Anterior cingulate cortex (tissue), 58 donors: ENCODE data around the gene RUVBL2.
"Not testable (repeated sequence)": the region's sequence is repeated elsewhere in the genome, so short reads cannot be mapped to it uniquely, and the experiment has no call there.

Experiments used
- DNase-seq, 58 donors: peaks; one replicate each; lab custom pipeline; 2025; lab: John Stamatoyannopoulos, UW

The RUVBL2 gene

DNA sequence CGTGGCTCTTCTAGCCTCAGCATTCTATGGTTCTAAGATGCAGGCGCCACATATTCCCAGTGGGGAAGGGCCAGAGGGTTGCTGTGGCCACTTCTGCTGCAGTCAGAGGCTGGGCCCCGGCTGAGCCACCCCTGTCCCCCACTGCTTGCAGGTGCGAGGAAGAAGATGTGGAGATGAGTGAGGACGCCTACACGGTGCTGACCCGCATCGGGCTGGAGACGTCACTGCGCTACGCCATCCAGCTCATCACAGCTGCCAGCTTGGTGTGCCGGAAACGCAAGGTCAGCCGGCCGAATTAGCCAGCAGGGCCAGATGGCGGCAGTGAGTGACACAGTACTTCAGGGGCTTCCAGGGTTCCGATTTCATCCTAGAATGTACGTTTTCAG lies 21.2 kb downstream of the RUVBL2 start:
- DNase-seq, result no peak

- no peak for DNase-seq
These were observed 22.6 kb downstream of the RUVBL2 start for GRCh38 chr19:49016067-49016839.

DNA sequence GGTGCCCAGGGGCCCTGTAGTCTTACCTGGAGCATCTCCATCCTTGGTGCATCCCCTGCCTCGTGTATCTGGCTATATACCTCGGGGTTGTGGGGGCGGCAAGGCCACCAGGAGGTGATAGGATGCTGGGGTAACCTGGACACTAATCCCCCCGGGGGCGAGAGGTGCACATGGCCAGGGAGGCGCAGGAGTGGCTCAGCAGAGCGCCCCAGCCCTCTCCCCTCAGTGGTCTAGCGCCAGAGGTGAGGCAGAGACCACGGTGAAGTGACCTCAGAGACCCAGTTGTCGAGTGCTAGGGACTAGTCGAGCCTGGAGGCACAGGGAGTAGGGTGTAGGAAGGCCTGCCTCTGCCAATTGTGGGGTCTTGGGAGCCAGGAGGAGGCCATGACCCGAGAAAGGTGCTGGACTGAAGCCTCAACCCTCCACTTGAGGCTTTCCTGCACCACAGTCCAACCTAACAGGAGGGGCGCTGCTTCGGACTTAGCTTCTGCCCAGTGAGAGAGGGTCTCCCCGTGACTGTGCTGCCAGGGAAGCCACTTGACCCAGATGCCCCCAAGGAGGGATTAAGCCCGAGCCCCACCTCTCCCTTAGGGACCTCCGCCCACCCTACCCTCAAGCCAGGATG lies 23.5 kb downstream of the RUVBL2 start, which contains the start of gene LHB:
TSS of gene LHB (minus strand) at position 51 of the 625 bp plus-strand sequence. CDS start at position 41, 10 bp downstream.
- no peak for DNase-seq

DNA sequence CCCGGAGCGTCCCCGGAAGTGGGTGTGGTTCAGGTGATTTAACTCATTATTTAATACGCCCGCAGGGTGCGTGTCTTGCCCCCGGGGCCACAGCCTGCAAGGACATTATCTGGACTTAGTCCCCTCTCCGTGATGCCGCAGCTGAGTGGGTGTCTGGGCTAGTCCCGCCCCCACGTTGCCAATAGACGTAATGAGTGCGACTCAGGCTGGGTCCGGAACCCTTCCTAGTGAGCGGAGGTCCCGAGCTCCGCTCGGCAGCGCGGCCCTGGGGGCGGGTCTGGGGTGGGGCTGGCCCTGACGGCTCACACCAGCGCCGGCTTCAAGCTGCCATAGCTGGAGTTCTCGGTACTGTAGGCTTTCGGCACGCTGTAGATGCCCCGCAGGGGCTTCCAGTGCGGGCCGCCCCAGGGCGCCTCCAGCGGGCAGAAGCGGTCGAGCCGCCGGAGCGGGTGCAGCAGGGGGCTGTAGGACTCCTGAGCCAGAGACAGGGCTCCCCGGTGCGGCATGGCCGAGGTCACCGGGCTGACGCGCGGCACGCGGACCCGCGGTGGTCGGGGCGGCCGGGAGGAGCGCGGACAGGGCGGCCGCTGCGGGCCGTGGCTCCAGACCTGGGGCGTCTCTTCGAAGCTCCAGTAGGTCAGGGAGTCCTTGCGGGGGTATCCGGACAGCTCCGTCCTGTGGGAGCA lies 24.1 kb downstream of the RUVBL2 start:
- peak in 4 of 58 donors; percentile 1 to 32 (median 17) for DNase-seq

- DNase-seq, result peak in 1 of 58 donors; percentile 5
These were observed 24.9 kb downstream of the RUVBL2 start for GRCh38 chr19:49018388-49019241.

GRCh38 chr19:49019242-49019932 lies 25.7 kb downstream of the RUVBL2 start:
- DNase-seq, result peak in 7 of 58 donors; percentile 1 to 9 (median 5)

GRCh38 chr19:49020342-49020741 lies 26.7 kb downstream of the RUVBL2 start:
- no peak for DNase-seq

GRCh38 chr19:49020931-49021895 lies 27.5 kb downstream of the RUVBL2 start:
- DNase-seq, result no peak

DNA sequence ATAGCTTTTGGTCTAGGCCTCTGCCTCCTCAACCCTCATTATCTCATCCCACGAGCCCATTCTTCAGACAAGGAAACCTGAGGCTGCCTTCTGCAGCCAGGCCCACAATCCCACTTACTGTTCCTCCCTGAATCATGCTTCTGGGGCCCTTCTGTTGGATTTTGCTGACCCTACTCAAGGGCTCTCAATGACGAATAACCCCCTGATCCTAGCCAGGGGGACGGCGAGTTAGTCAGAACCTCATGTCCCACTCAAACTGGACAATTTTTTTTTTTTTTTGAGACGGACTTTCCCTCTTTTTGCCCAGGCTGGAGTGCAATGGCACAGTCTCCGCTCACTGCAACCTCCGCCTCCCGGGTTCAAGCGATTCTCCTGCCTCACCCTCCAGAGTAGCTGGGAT lies 28.4 kb downstream of the RUVBL2 start:
- DNase-seq, result no peak

DNA sequence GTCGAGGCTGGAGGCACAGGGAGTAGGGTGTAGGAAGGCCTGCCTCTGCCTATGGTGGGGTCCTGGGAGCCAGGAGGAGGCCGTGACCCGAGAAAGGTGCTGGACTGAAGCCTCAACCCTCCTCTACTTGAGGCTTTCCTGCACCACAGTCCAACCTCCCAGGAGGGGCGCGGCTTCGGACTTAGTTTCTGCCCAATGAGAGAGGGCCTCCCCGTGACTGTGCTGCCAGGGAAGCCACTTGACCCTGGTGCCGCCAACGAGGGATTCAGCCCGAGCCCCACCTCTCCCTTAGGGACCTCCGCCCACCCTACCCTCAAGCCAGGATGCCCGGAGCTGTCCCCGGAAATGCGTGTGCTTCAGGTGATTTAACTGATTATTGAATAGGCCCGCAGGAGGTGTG lies 30.5 kb downstream of the RUVBL2 start, which contains the start of gene CGB3:
TSS of gene CGB3 (minus strand) at position 101 of the 400 bp plus-strand sequence. CDS start 362 bp downstream, outside the sequence.
- DNase-seq, result not testable (repeated sequence)

GRCh38 chr19:49025088-49025487 lies 31.4 kb downstream of the RUVBL2 start:
- DNase-seq, result not testable (repeated sequence)

GRCh38 chr19:49025599-49025998 lies 31.9 kb downstream of the RUVBL2 start:
- DNase-seq, result not testable (repeated sequence)

GRCh38 chr19:49028686-49029085 lies 35.0 kb downstream of the RUVBL2 start:
- DNase-seq, result not testable (repeated sequence)

DNA sequence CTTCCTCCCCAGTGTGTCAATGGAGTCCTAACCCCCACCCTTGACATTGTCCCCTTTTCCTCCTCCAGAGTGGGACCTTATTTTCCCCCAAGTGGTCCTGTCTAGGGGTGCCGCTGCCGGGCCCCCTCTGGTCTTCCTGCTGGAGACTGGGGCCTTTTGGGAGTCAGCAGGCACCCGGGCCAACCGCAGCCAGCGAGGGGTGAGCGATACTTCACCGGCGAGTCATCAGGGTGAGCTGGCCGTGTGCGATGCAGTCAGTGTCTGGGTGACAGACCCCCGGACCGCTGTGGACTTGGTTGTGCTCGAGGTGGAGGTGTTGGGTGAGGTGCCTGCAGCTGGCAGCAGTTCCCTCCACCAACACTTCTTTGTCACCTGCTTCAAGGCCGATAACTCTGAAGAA lies 36.1 kb downstream of the RUVBL2 start:
- DNase-seq, result not testable (repeated sequence)

DNA sequence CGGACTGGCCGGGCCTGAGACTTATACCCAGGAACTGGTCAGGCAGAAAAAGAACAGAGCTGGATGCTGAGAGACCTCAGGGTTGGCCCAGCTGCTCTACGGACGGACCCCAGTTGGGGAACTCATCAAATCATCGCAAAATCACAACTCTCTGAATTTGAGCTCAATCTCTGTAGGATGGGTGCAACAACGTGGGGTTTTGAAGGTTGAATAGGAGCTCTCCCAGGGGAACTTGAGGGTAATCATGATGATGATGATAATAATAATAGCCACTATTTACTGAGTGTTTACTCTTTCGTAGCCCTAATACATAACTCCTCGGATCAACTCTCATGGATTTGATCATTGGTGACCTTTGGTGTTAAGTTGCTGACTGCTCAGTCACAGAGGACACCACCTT lies 36.6 kb downstream of the RUVBL2 start:
- not testable (repeated sequence) for DNase-seq

- not testable (repeated sequence) for DNase-seq
These were observed 38.1 kb downstream of the RUVBL2 start, which contains the start of gene CGB2 for GRCh38 chr19:49031642-49032301. Gene CGB2 (plus strand): TSS chr19:49031890. CDS start chr19:49032096, 206 bp downstream.

DNA sequence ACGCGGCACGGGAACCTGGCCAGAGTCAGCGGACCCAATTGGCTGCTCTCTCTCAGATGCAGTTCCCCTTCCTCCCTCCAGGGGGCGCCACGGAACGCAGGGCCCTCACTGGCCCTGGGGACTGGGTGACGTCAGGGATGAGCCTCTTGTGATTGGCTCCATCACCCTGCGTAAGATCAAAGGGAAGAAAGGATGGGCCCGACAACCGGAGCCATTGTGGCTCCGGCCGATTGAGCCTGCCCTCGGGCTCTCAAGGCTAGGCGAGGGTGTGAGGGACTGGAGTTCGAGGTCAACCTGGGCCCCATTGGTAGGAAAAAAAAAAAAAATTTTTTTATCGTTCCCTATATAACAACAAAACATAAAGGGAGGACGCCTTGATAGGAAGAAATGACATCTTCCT lies 43.1 kb downstream of the RUVBL2 start, which contains the start of gene CGB1:
TSS of gene CGB1 (minus strand) at position 81 of the 400 bp plus-strand sequence. CDS start 184 bp downstream, outside the sequence.
- DNase-seq, result not testable (repeated sequence)
